Stimulated activated CD4-positive, alpha-beta T cell treated with anti-CD3 and anti-CD28 coated beads, Interleukin-4, amount 100 ng/mL, for 4 hours (primary cell): Measurements from ENCODE around the gene AQP5.

Experiments used
- DNase-seq, 2 experiments: peaks; one replicate each; pipeline ENCODE4 v3.0.0-alpha.2; 2020

The AQP5 gene

DNA sequence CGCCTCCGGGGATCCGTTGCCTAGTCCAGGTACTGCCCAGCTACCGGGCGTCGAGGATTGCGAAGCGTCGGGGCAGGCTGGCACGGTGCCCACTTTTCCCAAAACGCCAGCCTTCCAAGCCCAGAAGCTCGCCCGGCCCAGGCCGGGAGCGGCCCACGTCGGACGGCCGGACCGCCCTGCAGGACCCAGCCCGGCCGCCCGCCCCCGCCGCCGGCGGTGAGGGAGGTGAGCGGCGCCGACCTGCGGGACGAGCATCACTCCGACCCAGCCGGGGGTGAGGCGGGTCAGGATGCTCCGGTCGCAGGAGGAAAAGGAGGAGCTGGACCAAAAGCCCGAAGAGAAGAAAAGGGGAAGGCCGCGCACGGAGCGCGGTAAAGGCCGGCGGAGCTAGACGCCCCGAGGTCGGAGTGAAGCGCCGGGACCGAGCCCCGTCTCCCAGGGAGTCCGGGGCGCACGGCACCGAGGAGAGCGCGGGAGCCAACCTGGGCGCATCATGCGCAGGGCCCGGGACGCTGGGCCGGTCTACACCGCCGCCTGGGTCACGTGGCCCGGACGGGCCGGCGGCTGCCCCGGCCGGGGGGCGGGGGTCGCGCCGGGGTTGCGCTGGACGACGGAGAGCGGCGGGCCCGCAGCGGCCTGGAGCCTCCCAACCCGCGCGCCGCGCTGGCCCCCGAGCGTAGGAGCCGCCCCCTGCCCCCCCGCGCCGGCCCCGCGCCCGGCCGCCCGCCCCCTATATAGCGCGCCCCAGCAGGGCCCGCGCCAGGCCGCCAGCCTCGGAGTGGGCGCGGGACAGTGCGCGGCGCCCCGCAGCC is at the start of gene AQP5:
Gene AQP5 (plus strand): TSS at position 762 of the 812 bp plus-strand sequence. CDS start 146 bp downstream, outside the sequence.
- DNase-seq = no peak

DNA sequence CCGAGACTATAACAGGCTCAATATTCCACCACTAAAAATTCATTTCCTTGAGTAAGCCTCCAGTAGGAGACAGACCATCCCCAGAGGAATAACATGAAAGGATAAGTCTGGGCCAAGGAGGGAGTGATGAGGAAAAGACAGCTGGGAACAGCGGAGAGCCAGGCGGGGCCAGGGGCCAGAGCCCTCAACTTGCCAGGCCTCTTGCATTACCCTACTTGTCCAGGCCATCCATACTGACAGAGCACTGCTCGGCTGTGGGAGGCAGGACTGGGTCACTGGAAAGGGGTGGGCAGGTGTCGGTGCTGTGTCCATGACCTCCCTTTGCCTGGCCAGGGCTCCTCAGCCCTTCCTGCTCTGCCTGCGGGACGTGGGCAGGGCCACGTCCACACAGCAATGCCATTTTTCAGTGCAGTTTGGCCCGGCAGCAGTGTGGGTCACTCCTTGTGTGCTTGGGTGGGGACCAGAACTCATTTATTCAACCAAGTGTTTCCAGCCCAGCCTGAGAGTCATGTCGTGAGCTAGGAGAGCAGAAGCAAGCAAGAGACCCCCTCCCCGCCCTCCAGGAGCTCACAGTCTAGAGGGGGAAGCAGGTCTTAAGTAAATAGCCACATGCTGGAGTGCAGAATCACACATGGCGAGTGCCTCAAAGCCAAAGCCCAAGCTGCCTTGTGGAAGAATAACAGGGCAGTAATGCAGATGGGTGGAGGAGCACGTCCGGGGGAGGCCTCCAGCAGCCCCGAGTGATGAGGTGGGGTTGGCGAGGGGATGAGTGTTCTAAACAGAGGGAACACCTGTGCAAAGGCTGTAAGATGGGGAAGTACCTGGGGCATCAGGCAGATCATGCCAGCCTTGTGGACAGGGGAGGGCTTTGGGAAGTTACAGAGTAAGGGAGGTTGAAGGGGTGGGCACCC is 49.1 kb upstream of the AQP5 start:
- no peak for DNase-seq

DNA sequence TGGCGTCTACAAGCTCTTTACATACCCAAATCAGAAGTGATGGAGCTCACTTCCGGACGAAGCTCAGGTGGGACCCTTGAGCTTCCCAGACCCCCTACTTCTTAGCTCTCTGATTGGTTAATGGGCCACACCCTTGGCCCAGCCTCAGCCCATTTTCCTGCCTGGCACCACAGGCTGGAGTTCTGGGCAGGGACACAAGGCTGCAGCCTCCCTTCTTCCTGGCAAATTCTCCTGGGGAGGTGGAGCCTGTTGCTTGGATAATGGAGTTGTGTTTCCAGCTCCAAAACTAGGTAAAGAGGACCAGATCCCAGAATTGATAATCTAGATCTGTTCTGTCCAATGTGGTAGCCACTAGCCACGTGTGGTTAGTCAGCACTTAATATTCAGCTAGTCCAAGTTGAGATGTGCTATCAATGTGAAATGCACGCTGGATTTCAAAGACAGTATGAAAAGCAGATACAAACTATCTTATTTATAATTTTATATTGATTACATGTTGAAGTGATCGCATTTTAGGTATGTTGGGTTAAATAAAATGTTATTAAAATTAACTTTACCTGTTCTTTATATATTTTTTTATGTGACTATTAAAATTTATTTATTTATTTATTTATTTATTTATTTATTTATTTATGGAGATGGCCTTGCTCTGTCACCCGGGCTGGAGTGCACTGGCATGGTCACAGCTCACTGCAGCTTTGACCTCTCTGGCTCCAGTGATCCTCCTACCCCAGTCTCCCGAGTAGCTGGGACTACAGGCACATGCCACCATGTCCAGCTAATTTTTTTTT is 45.3 kb upstream of the AQP5 start:
- DNase-seq = no peak

GRCh38 chr12:49917166-49917787 is 44.4 kb upstream of the AQP5 start:
- no peak for DNase-seq

GRCh38 chr12:49917788-49918173 is 43.9 kb upstream of the AQP5 start:
- DNase-seq = no peak

- no peak for DNase-seq
These were observed 41.3 kb upstream of the AQP5 start for GRCh38 chr12:49920241-49920914.

- no peak for DNase-seq
These were observed 40.8 kb upstream of the AQP5 start for GRCh38 chr12:49920915-49921286.

- DNase-seq = no peak
These were observed 40.4 kb upstream of the AQP5 start for GRCh38 chr12:49921299-49921698.

- no peak for DNase-seq
These were observed 39.7 kb upstream of the AQP5 start for GRCh38 chr12:49921936-49922335.

GRCh38 chr12:49922349-49923034 is 39.2 kb upstream of the AQP5 start:
- DNase-seq = no peak

GRCh38 chr12:49923035-49923644 is 38.5 kb upstream of the AQP5 start:
- DNase-seq = no peak

GRCh38 chr12:49923880-49924556 is 37.7 kb upstream of the AQP5 start:
- DNase-seq = no peak

GRCh38 chr12:49924628-49925246 is 36.9 kb upstream of the AQP5 start:
- DNase-seq = no peak

- no peak for DNase-seq
These were observed 36.1 kb upstream of the AQP5 start for GRCh38 chr12:49925433-49926204.

DNA sequence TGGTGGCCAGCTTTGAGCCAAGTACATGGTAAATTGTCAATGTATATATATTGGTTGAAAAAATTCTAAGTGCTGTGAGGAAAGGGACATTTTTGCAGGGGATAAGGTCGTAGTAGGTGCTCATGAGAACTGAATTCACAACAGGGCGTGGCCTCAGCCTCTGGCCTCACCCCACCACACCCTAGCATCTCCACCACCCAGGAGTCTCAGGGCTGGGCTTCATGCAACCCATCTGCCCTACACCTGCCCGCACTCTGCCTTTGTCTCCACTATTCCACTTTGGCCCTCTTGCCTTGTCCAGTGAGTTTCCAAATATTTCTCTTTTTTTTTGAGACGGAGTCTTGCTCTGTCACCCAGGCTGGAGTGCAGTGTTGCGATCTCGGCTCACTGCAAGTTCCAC is 33.2 kb upstream of the AQP5 start:
- no peak for DNase-seq

DNA sequence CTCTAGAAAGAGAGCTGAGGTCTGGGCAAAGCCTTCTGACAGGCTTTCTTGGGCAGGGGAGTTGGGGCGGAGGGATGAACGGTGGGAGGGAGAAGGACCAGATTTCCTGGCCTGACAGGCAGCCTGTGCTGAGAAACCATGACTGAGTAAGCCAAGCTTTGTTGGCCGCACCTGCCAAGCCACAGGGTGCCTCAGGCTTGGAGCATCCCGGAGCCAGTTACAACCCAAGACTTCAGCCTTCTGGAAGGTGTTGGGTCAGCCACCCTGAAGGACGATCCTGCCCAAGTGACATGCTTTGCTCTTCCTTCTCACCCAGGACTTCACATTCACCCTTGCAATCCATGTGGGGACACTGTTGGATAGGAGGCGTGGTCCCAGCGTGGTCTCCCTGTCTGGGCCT is 32.1 kb upstream of the AQP5 start:
- no peak for DNase-seq

- peak in 1 of 2 experiments; percentile 14 for DNase-seq
These were observed 31.0 kb upstream of the AQP5 start for GRCh38 chr12:49930515-49931288.

GRCh38 chr12:49932023-49932422 is 29.6 kb upstream of the AQP5 start:
- no peak for DNase-seq
